GM19193 (cell line): Measurements from ENCODE around the gene CACNA2D3.

Experiments
- POLR2A ChIP-seq: IDR thresholded peaks from 4 replicates; pipeline ENCODE4 v1.6.1; 2011; ENCODE audit not compliant: insufficient read depth, insufficient read length; ENCODE audit errors: extremely low read depth

The CACNA2D3 gene

GRCh38 chr3:54361746-54362283 is 239.5 kb downstream of the CACNA2D3 start:
- no peak for TF ChIP-seq POLR2A

- no peak for TF ChIP-seq POLR2A
Observed at GRCh38 chr3:54366007-54366750, 243.8 kb downstream of the CACNA2D3 start.

- TF ChIP-seq POLR2A: no peak
Observed at GRCh38 chr3:54366839-54367238, 244.5 kb downstream of the CACNA2D3 start.

GRCh38 chr3:54372232-54372631 is 249.9 kb downstream of the CACNA2D3 start:
- TF ChIP-seq POLR2A: no peak

- TF ChIP-seq POLR2A: no peak
Observed at GRCh38 chr3:54374214-54374852, 252.0 kb downstream of the CACNA2D3 start.

GRCh38 chr3:54376142-54376807 is 253.9 kb downstream of the CACNA2D3 start:
- TF ChIP-seq POLR2A: no peak

GRCh38 chr3:54376939-54377578 is 254.7 kb downstream of the CACNA2D3 start:
- no peak for TF ChIP-seq POLR2A

GRCh38 chr3:54378184-54378583 is 255.8 kb downstream of the CACNA2D3 start:
- TF ChIP-seq POLR2A: no peak

GRCh38 chr3:54384279-54384678 is 261.9 kb downstream of the CACNA2D3 start:
- no peak for TF ChIP-seq POLR2A

- TF ChIP-seq POLR2A: no peak
Observed at GRCh38 chr3:54390582-54390981, 268.2 kb downstream of the CACNA2D3 start.

GRCh38 chr3:54393150-54393549 is 270.8 kb downstream of the CACNA2D3 start:
- TF ChIP-seq POLR2A: no peak

- no peak for TF ChIP-seq POLR2A
Observed at GRCh38 chr3:54408328-54408727, 286.0 kb downstream of the CACNA2D3 start.

GRCh38 chr3:54421943-54422342 is 299.6 kb downstream of the CACNA2D3 start:
- TF ChIP-seq POLR2A: no peak

- TF ChIP-seq POLR2A: no peak
Observed at GRCh38 chr3:54424292-54424691, 301.9 kb downstream of the CACNA2D3 start.

GRCh38 chr3:54426381-54426780 is 304.0 kb downstream of the CACNA2D3 start:
- TF ChIP-seq POLR2A: no peak
